Stimulated activated naive CD8-positive, alpha-beta T cell treated with anti-CD3 and anti-CD28 coated beads, Interleukin-15, amount 100 ng/mL, for 72 hours (primary cell): Measurements from ENCODE around the gene RANBP3.

ENCODE experiments used
- ATAC-seq: fragments of 150-1000 bp; cut with Tn5 transposase; 2 replicates; pipeline ENCODE4 v1.10.0; 2021; ENCODE audit warnings: mild to moderate bottlenecking, moderate library complexity
- DNase-seq, 2 donors: peaks; one replicate each; pipeline ENCODE4 v3.0.0; 2021 to 2022
- H3K27ac Mint-ChIP-seq, 2 donors: one replicate each; pipeline ENCODE4 v1.8.0; 2022; ENCODE audit warnings: mild to moderate bottlenecking in 2 of 2, mixed read lengths in 2 of 2, moderate library complexity in 2 of 2
- H3K27me3 Mint-ChIP-seq: one replicate; pipeline ENCODE4 v1.8.0; 2022; ENCODE audit warnings: mixed read lengths
- H3K4me1 Mint-ChIP-seq: one replicate; pipeline ENCODE4 v1.8.0; 2022; ENCODE audit warnings: mild to moderate bottlenecking, mixed read lengths
- H3K4me3 Mint-ChIP-seq, 2 donors: one replicate each; pipeline ENCODE4 v1.8.0; 2022; ENCODE audit warnings: mild to moderate bottlenecking in 2 of 2, mixed read lengths in 2 of 2, moderate library complexity in 1 of 2
- H3K9me3 Mint-ChIP-seq, 2 donors: one replicate each; pipeline ENCODE4 v1.8.0; 2022; ENCODE audit warnings: mixed read lengths in 2 of 2

Gene RANBP3

DNA sequence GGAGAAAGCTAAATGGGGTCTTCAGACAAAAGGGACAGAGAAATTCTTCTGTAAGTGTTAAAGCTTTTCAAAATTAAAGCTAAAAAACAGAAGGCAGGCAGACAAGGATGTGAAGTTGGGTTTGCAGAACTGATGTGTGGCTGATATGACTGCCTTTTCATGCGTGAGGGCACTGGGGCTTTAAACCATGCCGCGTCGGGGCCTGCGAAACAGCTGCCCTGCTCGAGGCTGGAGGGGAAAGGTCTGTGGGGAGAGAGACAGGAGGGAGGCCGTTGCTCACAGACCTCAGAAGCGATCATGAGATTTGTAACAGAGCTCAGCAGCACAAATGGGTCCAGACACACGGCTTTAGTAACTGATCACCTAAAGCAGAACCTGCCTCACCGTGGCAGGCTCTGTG, 40.4 kb downstream of the RANBP3 start:
- no peak for ATAC-seq
- no peaks in the 10 kb centered on the region for H3K4me1 Mint-ChIP-seq
- no peaks in the 10 kb centered on the region for H3K27me3 Mint-ChIP-seq
- no peak overlapping the region for H3K4me3 Mint-ChIP-seq
- H3K9me3 Mint-ChIP-seq: no peaks in the 10 kb centered on the region
- no peak for DNase-seq
- H3K27ac Mint-ChIP-seq: peak overlapping the region in 1 of 2 donors; percentile 69

DNA sequence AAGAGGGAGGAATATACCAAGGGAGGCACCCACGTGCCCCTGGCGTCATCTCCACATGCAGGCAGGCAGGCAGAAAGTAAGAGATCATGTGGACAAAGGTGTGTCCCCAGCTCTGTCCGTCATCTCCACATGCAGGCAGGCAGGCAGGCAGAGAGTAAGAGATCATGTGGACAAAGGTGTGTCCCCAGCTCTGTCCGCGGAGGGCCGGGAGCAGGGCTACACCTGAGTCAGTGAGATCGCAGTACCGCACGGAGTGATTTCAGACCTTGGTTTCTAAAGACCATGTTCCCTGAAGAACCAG, 41.7 kb downstream of the RANBP3 start:
- Mint-ChIP-seq H3K4me3 (no peak overlapping the region), H3K4me1 (no peaks in the 10 kb centered on the region), H3K27ac (peak overlapping the region in 1 of 2 donors; percentile 59), H3K27me3 (no peaks in the 10 kb centered on the region), H3K9me3 (no peaks in the 10 kb centered on the region)
- DNase-seq: no peak
- ATAC-seq: no peak

GRCh38 chr19:5935473-5936291, 42.3 kb downstream of the RANBP3 start:
- Mint-ChIP-seq H3K27ac (no peak overlapping the region), H3K4me1 (no peaks in the 10 kb centered on the region), H3K9me3 (no peaks in the 10 kb centered on the region), H3K27me3 (no peaks in the 10 kb centered on the region), H3K4me3 (no peak overlapping the region)
- ATAC-seq (no peak), DNase-seq (no peak)

DNA sequence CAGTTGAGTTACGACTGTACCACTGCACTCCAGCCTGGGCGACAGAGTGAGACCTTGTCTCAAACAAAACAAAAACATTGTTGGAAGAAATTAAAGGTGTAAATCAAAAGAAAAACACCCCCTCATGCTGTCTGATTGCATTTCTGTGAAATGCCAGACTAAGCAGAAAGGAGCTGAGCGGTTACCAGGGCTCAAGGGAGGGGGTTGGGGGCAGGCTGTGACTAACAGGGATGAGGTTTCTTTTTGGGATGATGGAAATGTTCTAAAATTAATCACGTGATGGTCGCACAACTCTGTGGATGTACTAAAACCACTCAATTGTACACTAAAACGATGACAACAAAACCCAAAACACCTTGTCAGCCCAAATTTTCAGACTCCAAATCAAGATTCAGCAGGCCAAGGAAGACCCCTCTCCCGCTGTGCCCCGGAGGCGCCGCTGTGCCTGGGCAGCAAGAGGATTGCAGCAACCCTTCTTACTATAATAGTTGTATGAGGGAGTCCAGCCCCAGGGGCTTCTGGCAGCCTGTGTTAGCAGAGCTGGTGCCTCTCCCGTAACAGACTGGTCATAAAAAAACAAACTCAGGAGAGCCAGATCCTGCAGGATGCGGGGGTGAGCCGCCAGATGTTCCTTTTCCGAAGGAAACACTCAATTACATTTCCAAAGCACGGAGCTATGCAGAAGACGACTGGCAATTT, 43.0 kb downstream of the RANBP3 start:
- ATAC-seq (no peak), DNase-seq (no peak)
- Mint-ChIP-seq H3K27ac (peak overlapping the region in 1 of 2 donors; percentile 50), H3K27me3 (no peaks in the 10 kb centered on the region), H3K4me3 (no peak overlapping the region), H3K9me3 (no peaks in the 10 kb centered on the region), H3K4me1 (no peaks in the 10 kb centered on the region)

GRCh38 chr19:5934069-5934401, 43.9 kb downstream of the RANBP3 start:
- no peak overlapping the region for H3K27ac Mint-ChIP-seq
- no peaks in the 10 kb centered on the region for H3K9me3 Mint-ChIP-seq
- no peak overlapping the region for H3K4me3 Mint-ChIP-seq
- no peaks in the 10 kb centered on the region for H3K27me3 Mint-ChIP-seq
- no peaks in the 10 kb centered on the region for H3K4me1 Mint-ChIP-seq
- ATAC-seq: no peak
- no peak for DNase-seq

DNA sequence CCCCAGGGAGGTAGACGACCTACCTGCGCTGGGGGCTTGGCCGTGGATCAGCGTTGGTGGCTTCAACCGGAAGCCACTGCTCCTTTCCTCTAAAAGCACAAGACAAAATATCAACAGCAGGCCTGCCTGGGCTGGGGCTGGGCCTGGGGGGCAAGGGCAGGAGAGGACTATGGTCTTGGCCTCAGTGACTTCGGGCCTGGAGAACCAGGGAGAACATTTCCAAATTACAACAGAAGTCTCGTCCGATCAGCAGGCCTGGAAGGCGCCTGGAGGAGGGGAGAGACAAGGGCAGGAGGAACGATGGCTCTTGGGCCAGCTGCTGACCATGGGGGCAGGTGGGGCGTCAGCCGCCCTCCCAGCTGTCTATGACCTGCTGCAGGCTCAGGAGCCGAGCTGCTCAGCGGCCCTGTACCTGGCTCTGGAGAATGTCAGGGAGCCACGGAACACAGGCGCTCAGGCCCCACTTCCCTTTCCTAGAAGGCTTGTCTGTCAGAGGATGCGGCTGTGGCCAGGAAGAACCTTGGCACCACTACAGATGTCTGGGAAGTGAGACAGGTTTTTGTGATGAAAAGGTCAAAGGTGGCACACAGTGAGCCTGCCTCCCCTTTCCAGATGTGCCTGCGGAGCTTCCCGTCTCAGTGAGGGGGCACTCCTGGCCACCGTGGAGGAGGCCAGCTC, 44.4 kb downstream of the RANBP3 start:
- Mint-ChIP-seq H3K4me3 (no peak overlapping the region), H3K9me3 (no peaks in the 10 kb centered on the region), H3K27me3 (no peaks in the 10 kb centered on the region), H3K27ac (peak overlapping the region; percentile 40 to 80), H3K4me1 (no peaks in the 10 kb centered on the region)
- ATAC-seq (no peak), DNase-seq (no peak)

DNA sequence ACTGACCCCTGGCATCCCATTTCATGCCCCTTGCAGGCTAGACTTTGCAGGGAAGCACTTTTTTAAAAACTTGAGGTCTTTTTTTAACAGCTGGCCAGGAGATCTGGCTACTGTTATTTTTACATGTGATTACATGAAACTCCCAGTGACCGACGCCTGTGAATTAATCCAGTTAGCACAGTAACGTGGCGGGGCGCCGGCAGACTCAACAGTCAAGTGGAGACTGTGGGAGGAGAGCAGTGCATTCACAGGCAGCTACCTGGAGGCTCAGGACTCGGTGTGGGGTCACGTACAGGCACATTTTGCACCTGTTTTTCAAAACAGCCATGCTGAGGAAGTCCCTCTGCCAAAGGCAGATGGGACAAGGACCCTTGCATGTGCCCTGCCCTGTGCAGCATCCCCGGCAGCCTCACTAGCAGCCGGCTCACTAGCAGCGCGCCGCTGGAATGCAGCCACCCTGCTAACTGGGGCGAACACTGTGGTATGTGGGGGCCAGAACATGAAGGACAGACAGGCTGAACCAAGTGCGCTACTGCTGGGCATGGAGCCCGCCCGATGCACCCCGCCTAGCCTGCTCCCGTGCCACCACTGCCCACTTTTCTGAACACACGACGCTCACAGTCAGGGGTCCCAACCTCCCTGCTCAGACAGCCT, 45.2 kb downstream of the RANBP3 start:
- ATAC-seq: no peak
- Mint-ChIP-seq H3K27ac (peak overlapping the region in 1 of 2 donors; percentile 3), H3K27me3 (no peaks in the 10 kb centered on the region)

GRCh38 chr19:5932146-5932545, 45.8 kb downstream of the RANBP3 start:
- Mint-ChIP-seq H3K4me3 (no peak overlapping the region), H3K27me3 (no peaks in the 10 kb centered on the region), H3K4me1 (no peaks in the 10 kb centered on the region), H3K27ac (no peak overlapping the region), H3K9me3 (no peaks in the 10 kb centered on the region)
- ATAC-seq (no peak), DNase-seq (no peak)

More for the DNA sequence above, 45.2 kb downstream of the RANBP3 start:
- Mint-ChIP-seq H3K4me3 (no peak overlapping the region), H3K9me3 (no peaks in the 10 kb centered on the region), H3K4me1 (no peaks in the 10 kb centered on the region)
- DNase-seq: no peak

GRCh38 chr19:5931251-5931650, 46.7 kb downstream of the RANBP3 start:
- Mint-ChIP-seq H3K4me3 (no peak overlapping the region), H3K27ac (no peak overlapping the region), H3K9me3 (no peaks in the 10 kb centered on the region), H3K4me1 (no peaks in the 10 kb centered on the region), H3K27me3 (no peaks in the 10 kb centered on the region)
- DNase-seq (no peak), ATAC-seq (no peak)

DNA sequence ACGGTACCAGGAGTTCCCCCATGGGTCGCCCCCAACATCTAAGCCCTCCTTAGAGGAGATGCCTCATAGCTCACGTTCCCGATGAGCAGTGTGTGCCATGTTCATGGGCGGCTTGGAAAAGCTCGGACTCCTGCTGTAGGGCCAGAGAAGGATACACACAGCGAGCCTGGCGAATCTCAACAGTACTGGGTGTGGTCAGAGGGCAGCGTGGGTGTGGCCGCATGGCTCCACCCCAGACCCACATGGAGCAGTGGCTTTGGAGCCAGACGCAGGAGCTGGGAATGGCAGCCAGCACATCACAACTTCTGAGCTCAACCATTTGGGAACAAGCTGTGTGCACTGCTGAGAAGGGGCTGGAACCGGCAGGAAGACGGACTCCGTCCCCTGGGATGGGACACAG, 48.3 kb downstream of the RANBP3 start:
- Mint-ChIP-seq H3K4me3 (no peak overlapping the region), H3K9me3 (no peaks in the 10 kb centered on the region), H3K27ac (peak overlapping the region in 1 of 2 donors; percentile 82), H3K27me3 (no peaks in the 10 kb centered on the region), H3K4me1 (no peaks in the 10 kb centered on the region)
- no peak for ATAC-seq
- DNase-seq: no peak

- ATAC-seq (no peak), DNase-seq (no peak)
- Mint-ChIP-seq H3K4me3 (no peak overlapping the region), H3K27me3 (no peaks in the 10 kb centered on the region), H3K9me3 (no peaks in the 10 kb centered on the region), H3K4me1 (no peaks in the 10 kb centered on the region), H3K27ac (peak overlapping the region in 1 of 2 donors; percentile 82)
Observed at GRCh38 chr19:5929179-5929578, 48.8 kb downstream of the RANBP3 start.

- Mint-ChIP-seq H3K9me3 (no peaks in the 10 kb centered on the region), H3K27ac (no peak overlapping the region), H3K27me3 (no peaks in the 10 kb centered on the region), H3K4me3 (no peak overlapping the region), H3K4me1 (no peaks in the 10 kb centered on the region)
- no peak for ATAC-seq
- no peak for DNase-seq
Observed at GRCh38 chr19:5927441-5927821, 50.5 kb downstream of the RANBP3 start.

DNA sequence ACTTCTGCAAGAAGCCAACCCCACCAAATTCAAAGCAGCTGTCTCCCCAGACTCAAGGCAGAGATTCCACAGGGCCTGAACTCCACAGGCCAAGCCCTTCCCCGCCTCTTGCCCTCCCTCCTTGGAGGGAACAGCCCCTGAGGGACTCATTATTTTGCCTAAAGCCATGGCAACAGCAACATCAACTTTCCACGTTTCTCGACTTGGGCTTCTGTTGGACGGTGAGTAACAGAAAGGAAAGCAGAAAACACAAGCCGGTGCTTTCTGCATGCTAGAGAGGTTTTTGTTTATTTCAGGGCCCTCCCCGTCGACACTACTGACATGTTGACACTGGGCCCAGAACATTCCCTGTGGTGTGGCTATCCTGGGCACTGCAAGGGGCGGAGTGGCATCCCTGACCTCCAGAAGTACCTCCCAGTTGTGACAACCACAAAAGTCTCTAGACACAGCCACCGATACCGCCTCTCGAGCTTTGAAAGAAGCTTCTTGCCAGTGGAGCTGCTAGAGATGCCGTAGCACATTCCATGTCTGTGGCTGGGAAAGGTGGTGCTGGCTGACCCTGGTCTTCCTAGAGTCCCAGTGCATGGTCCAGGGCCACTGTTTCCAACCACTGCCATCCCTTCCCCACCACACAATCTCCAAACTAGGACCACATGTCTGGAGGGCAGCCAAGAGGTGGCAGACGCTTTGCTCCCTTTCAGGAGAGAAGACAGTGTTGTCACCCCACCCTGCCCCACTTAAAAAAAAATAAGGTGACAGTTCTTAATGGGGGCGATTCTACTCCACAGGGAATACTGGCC, 51.1 kb downstream of the RANBP3 start:
- H3K27me3 Mint-ChIP-seq: no peaks in the 10 kb centered on the region
- no peaks in the 10 kb centered on the region for H3K4me1 Mint-ChIP-seq
- ATAC-seq (no peak), DNase-seq (no peak)
- H3K4me3 Mint-ChIP-seq: no peak overlapping the region
- no peak overlapping the region for H3K27ac Mint-ChIP-seq
- no peaks in the 10 kb centered on the region for H3K9me3 Mint-ChIP-seq

DNA sequence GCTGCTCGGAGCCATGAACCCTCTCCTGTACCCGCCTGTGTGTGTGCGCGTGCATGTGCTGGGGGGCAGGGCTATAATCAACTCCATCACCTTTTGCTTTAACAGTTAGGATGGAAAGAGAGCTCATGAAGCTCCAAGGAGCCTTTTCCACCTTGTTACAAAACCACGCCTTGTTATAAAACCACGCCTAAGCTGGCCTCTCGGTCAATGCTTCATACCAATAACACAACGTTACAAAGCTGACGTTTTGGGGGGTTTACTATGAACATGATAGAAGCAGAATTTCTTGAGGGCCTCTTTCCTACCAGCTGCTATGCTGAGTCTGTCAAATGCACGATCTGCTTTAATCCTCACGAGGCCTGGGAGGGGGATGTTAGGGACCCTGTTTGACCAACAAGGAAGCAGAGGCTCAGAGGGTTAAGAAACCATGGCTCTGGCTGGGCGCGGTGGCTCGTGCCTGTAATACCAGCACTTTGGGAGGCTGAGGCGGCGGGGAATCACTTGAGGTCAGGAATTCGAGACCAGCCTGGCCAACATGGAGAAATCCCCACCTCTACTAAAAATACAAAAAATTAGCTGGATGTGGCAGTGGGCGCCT, 52.0 kb downstream of the RANBP3 start:
- ATAC-seq (no peak), DNase-seq (no peak)
- Mint-ChIP-seq H3K4me1 (no peaks in the 10 kb centered on the region), H3K4me3 (no peak overlapping the region), H3K9me3 (no peaks in the 10 kb centered on the region), H3K27me3 (no peaks in the 10 kb centered on the region), H3K27ac (no peak overlapping the region)

GRCh38 chr19:5923356-5923755, 54.6 kb downstream of the RANBP3 start:
- DNase-seq: no peak
- Mint-ChIP-seq H3K4me1 (no peaks in the 10 kb centered on the region), H3K27ac (peak overlapping the region in 1 of 2 donors; percentile 89), H3K4me3 (no peak overlapping the region), H3K9me3 (no peaks in the 10 kb centered on the region), H3K27me3 (no peaks in the 10 kb centered on the region)
- ATAC-seq: no peak
